ENCODE measurements around the gene HHATL. TPM values are rescaled to one million over a fixed set of nuclear protein-coding genes. Genes with fewer than 3 reads are reported as not detected.

Gene HHATL, protein sequence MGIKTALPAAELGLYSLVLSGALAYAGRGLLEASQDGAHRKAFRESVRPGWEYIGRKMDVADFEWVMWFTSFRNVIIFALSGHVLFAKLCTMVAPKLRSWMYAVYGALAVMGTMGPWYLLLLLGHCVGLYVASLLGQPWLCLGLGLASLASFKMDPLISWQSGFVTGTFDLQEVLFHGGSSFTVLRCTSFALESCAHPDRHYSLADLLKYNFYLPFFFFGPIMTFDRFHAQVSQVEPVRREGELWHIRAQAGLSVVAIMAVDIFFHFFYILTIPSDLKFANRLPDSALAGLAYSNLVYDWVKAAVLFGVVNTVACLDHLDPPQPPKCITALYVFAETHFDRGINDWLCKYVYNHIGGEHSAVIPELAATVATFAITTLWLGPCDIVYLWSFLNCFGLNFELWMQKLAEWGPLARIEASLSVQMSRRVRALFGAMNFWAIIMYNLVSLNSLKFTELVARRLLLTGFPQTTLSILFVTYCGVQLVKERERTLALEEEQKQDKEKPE
- total RNA-seq: 1.3 TPM

GRCh38 chr3:42702066-42702951 is at the start of gene HHATL:
TSS of gene HHATL (minus strand) at chr3:42702798. CDS start at chr3:42700826, 1,972 bp downstream.

GRCh38 chr3:42685363-42685881 is 17.2 kb downstream of the HHATL start, which contains the start of gene KLHL40:
TSS of gene KLHL40 (plus strand) at chr3:42685537. CDS start at chr3:42685619, 82 bp downstream.

GRCh38 chr3:42653560-42654330 is 48.9 kb downstream of the HHATL start, which contains the start of gene ZBTB47:
TSS of gene ZBTB47 (plus strand) at chr3:42653697. CDS start at chr3:42658356, 4,659 bp downstream.

Other genes with a start within 250 kb of the HHATL start
- gene VIPR1, start 200.2 kb downstream of the HHATL start, total RNA-seq: 0.31 TPM
- 72.3 TPM for gene SEC22C, start 120.8 kb downstream of the HHATL start, total RNA-seq
- 25.4 TPM for gene SS18L2, start 111.9 kb downstream of the HHATL start, total RNA-seq
- gene NKTR, start 102.1 kb downstream of the HHATL start, total RNA-seq: 449 TPM
- 24.4 TPM for gene ZBTB47, start 49.1 kb downstream of the HHATL start, total RNA-seq
- gene KLHL40, start 17.3 kb downstream of the HHATL start, total RNA-seq: not detected
- 2.8 TPM for gene CCDC13, start 70.5 kb upstream of the HHATL start, total RNA-seq
- 89.5 TPM for gene HIGD1A, start 101.7 kb upstream of the HHATL start, total RNA-seq
- gene ACKR2, start 106.6 kb upstream of the HHATL start, total RNA-seq: not detected
- gene CYP8B1, start 173.1 kb upstream of the HHATL start, total RNA-seq: not detected
- gene ZNF662, start 203.3 kb upstream of the HHATL start, total RNA-seq: 35.7 TPM